ENCODE data around the gene SPSB3. TPM values are rescaled to one million over a fixed set of nuclear protein-coding genes. Genes with fewer than 3 reads are reported as not detected.

The SPSB3 gene
- total and polyA plus RNA-seq, 2 of the 4 experiments (the other 2 are of a cell fraction): 9.1 to 30.8 TPM

DNA sequence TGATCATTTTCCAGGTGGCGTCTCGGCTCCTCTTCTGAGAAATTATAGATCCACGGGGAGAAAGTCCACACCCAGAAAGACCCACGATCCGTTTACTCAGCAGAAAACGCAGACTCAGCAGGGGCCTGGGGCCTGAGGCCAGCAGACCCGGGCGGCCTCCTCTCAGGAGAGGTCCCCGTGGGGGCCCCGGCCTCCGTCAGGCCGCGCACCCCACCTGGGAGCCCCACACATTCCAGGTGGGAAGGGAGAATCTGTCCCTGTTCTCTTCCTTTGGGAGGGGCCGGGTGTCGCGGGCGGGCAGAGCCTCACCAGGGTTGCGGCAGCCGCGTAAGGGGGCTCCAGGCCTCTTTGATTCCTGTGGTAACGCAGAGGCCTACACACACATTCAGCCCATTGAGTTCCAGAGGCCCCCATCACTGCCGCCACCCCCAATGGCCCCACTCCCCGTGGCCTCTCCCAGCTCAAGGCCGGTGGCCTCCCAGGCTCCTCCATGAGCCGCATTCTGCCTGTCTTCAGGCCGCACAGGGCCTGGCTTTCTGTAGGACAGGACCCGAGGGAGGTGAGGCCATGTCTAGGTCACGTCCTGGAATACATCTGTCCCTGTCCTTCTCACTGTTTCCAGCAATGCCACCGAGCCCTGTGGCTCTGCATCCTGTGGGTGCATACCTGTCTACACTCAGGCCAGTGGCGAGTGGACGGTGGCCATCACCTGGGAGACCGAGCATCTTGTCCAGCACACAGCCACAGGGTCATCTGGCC, 12.7 kb upstream of the SPSB3 start:
- no peaks in the 10 kb centered on the region for H4K20me1 ChIP-seq (ENCODE audit: insufficient read depth, low read length)
- no peak overlapping the region for H4K8ac ChIP-seq (ENCODE audit: low read depth in 2 of 2, low read length in 2 of 2)
- 0 out of 2 replicates have a peak, but pooled peaks cover 2% of the 10 kb centered on the region for H3K9me1 ChIP-seq (ENCODE audit: insufficient read depth, low read length)
- no peak overlapping the region for H2BK15ac ChIP-seq (ENCODE audit: low read depth, low read length)
- peaks cover 12% of the 10 kb centered on the region; the same call in 1 of the 2 replicates for H3K36me3 ChIP-seq (ENCODE audit: control insufficient read depth, insufficient read depth, low read length)
- H3K56ac ChIP-seq (ENCODE audit: extremely low read depth, insufficient read depth, low read length): no peak overlapping the region
- H2BK120ac ChIP-seq (ENCODE audit: low read depth, low read length): no peak overlapping the region
- H3K4ac ChIP-seq (ENCODE audit: low read depth, low read length): no peak overlapping the region
- peak overlapping the region; percentile 61 for H2AK9ac ChIP-seq (replicated peaks; ENCODE audit: low read depth, low read length, poor library complexity)
- no peak overlapping the region for H3K9ac ChIP-seq (ENCODE audit: low read depth, low read length)
- no peak overlapping the region for H3K4me2 ChIP-seq (ENCODE audit: low read depth, low read length)
- dilution Hi-C loops (cut with HindIII; ENCODE audit: low sequenced_read_pairs, unreplicated experiment): no loop called here
- H3K4me3 ChIP-seq (ENCODE audit: insufficient read depth, low read depth, low read length): no peak overlapping the region
- no peak overlapping the region for H3K18ac ChIP-seq (ENCODE audit: low read depth, low read length)
- no peak overlapping the region for H3K27ac ChIP-seq (ENCODE audit: insufficient read depth, low read length)
- no peaks in the 10 kb centered on the region for H3K27me3 ChIP-seq (ENCODE audit: control insufficient read depth, insufficient read depth, low read length)
- no peaks in the 10 kb centered on the region for H3K79me1 ChIP-seq (ENCODE audit: low read depth in 1 of 2, low read length in 2 of 2)
- H4K5ac ChIP-seq (ENCODE audit: low read depth, low read length): no peak overlapping the region
- 97% methylated on average over 7 of the region's 32 CpGs; no CpG with 5 or more reads in 1 of the 2 experiments for WGBS, 2 experiments (ENCODE audit: extremely low coverage in 2 of 2, insufficient read length in 1 of 2)
- ChIA-PET CTCF (no interaction called here), POLR2A (ENCODE audit: unreplicated experiment) (no interaction called here)
- ATAC-seq (ENCODE audit: low read depth) (no peak), DNase-seq (no peak)
- no peak overlapping the region for H3K14ac ChIP-seq (replicated peaks; ENCODE audit: low read depth, low read length)
- H3K23ac ChIP-seq (ENCODE audit: low read depth, low read length): no peak overlapping the region
- H4K91ac ChIP-seq (ENCODE audit: insufficient read depth, low read depth, low read length): no peak overlapping the region
- in situ Hi-C loops (cut with MboI; ENCODE audit: low sequenced_read_pairs): no loop called here
- H3K9me3 ChIP-seq (ENCODE audit: control insufficient read depth, insufficient read depth, low read length): peaks cover 5% of the 10 kb centered on the region; the same call in 1 of the 2 replicates
- no peak overlapping the region for H2BK20ac ChIP-seq (ENCODE audit: low read depth, low read length)
- H3K4me1 ChIP-seq (ENCODE audit: control insufficient read depth, insufficient read depth, low read length): no peaks in the 10 kb centered on the region
- no peak overlapping the region for H2AK5ac ChIP-seq (ENCODE audit: low read depth, low read length)
- TF ChIP-seq BHLHE40 (IDR thresholded peaks at IDR 0.05; ENCODE audit: low read depth, low read length) (no peak), CEBPB (IDR thresholded peaks at IDR 0.05; ENCODE audit: low read depth, low read length) (no peak), RFX5 (IDR thresholded peaks at IDR 0.05; ENCODE audit: low read depth, low read length) (no peak), MAFK (IDR thresholded peaks at IDR 0.05; ENCODE audit: low read depth, low read length) (no peak)
- no peak overlapping the region for H2BK5ac ChIP-seq (ENCODE audit: low read depth, low read length, poor library complexity, severe bottlenecking)
- H2AFZ ChIP-seq (replicated peaks; ENCODE audit: low read length, poor library complexity): peak overlapping the region; percentile 51
- intact Hi-C loops (cut with micrococcal nuclease): no loop called here
- BruUV-seq (replicated peaks): no TSS peak

Measured in IMR-90 (cell line).